CD4-positive, CD25-positive, alpha-beta regulatory T cell (primary cell): Measurements from ENCODE around the gene TKFC. TPM values are rescaled to one million over a fixed set of nuclear protein-coding genes. Genes with fewer than 3 reads are reported as not detected.

Source experiments
- ATAC-seq, 2 donors: fragments of 150-1000 bp; cut with Tn5 transposase; one replicate each; pipeline ENCODE4 v1.10.0; 2021; ENCODE audit warnings: low read depth in 2 of 2, moderate number of reproducible peaks in 2 of 2, moderate library complexity in 1 of 2
- DNase-seq, 3 donors: peaks; one replicate each; pipeline versions ENCODE4 v3.0.0 to v3.0.0-alpha.2; 2012 to 2022; ENCODE audit warnings: mixed read lengths in 1 of 3
- H3K27ac ChIP-seq: one replicate; pipeline ENCODE4 v1.7.0; 2013; ENCODE audit warnings: mild to moderate bottlenecking, low read length; ENCODE audit not compliant: insufficient read depth, poor library complexity, severe bottlenecking
- H3K27me3 ChIP-seq: one replicate; pipeline ENCODE4 v1.7.0; 2013; ENCODE audit warnings: low read length; ENCODE audit not compliant: control insufficient read depth, insufficient read depth
- H3K36me3 ChIP-seq: one replicate; pipeline ENCODE4 v1.7.0; 2013; ENCODE audit warnings: mild to moderate bottlenecking, low read length, moderate library complexity; ENCODE audit not compliant: control insufficient read depth, insufficient read depth
- H3K4me1 ChIP-seq: 2 replicates; pipeline ENCODE4 v1.7.0; 2013; ENCODE audit warnings: mild to moderate bottlenecking, low read length; ENCODE audit not compliant: insufficient read depth, control insufficient read depth, poor library complexity, severe bottlenecking
- H3K4me3 ChIP-seq: one replicate; pipeline ENCODE4 v1.7.0; 2013; ENCODE audit warnings: low read depth, mild to moderate bottlenecking, low read length, moderate library complexity
- H3K9me3 ChIP-seq, 2 experiments: 1 replicate in 1 of 2; 2 replicates in 1 of 2; pipeline ENCODE4 v1.7.0; 2013; ENCODE audit warnings: low read length in 2 of 2, mild to moderate bottlenecking in 1 of 2, moderate library complexity in 1 of 2; ENCODE audit not compliant: control insufficient read depth in 2 of 2
- H3K27ac Mint-ChIP-seq, 3 donors: one replicate each; pipeline ENCODE4 v1.8.0; 2020 to 2022; ENCODE audit warnings: mild to moderate bottlenecking in 3 of 3, mixed read lengths in 3 of 3, moderate library complexity in 2 of 3
- H3K27me3 Mint-ChIP-seq: one replicate; pipeline ENCODE4 v1.8.0; 2022; ENCODE audit warnings: mild to moderate bottlenecking, mixed read lengths
- H3K36me3 Mint-ChIP-seq: one replicate; pipeline ENCODE4 v1.8.0; 2020; ENCODE audit warnings: mixed read lengths
- H3K4me1 Mint-ChIP-seq, 4 donors: one replicate each; pipeline ENCODE4 v1.8.0; 2020 to 2022; ENCODE audit warnings: mixed read lengths in 4 of 4, mild to moderate bottlenecking in 1 of 4
- H3K4me3 Mint-ChIP-seq, 4 donors: one replicate each; pipeline ENCODE4 v1.8.0; 2020 to 2022; ENCODE audit warnings: mild to moderate bottlenecking in 4 of 4, mixed read lengths in 4 of 4, moderate library complexity in 3 of 4
- H3K9me3 Mint-ChIP-seq, 7 donors: one replicate each; pipeline ENCODE4 v1.8.0; 2020 to 2022; ENCODE audit warnings: mixed read lengths in 7 of 7, mild to moderate bottlenecking in 3 of 7, moderate library complexity in 2 of 7
- polyA plus RNA-seq, 4 donors: library from polyadenylated mRNA; unstranded; fragments of 300-500 nt; fragmentation: Illumina TruSeq; gene quantifications; one replicate each; pipeline ENCODE4 v1.2.3, GENCODE V29; 2021
- total RNA-seq: library from RNA; stranded (reverse); gene quantifications from one replicate; pipeline ENCODE4 v1.2.3, GENCODE V29; 2022

Gene TKFC
- total and polyA plus RNA-seq, 5 donors from 2014 or later, result 29.2 to 33.2 (median 31.3) TPM

DNA sequence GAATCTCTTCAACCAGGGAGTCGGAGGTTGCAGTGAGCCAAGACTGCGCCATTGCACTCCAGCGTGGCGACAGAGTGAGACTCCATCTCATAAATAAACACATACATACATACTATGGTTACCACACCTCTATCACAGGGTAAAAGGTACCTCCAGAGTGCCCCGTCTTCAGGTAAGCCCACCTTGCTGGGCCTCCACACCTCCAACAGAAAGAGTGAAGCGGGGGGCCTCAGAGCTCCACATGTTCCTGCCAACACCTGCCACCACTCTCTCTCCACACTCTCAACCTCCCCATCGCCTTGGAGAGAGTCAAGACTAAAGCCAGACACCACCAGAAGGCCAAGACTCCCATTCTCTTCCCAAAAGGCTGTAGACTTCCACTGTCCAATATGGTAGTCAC is 27.6 kb upstream of the TKFC start:
- peaks cover 98% of the 10 kb centered on the region for H3K36me3 ChIP-seq
- Mint-ChIP-seq H3K9me3 (no peaks in the 10 kb centered on the region), H3K27me3 (no peaks in the 10 kb centered on the region), H3K27ac (peak overlapping the region in 1 of 3 donors; percentile 50), H3K4me3 (no peak overlapping the region), H3K4me1 (no peaks in the 10 kb centered on the region), H3K36me3 (peaks cover 31% of the 10 kb centered on the region)
- H3K4me3 ChIP-seq, result no peak overlapping the region
- ATAC-seq (no peak), DNase-seq (no peak)
- H3K9me3 ChIP-seq, result no peaks in the 10 kb centered on the region
- no peaks in the 10 kb centered on the region for H3K4me1 ChIP-seq
- no peak overlapping the region for H3K27ac ChIP-seq
- H3K27me3 ChIP-seq, result no peaks in the 10 kb centered on the region

DNA sequence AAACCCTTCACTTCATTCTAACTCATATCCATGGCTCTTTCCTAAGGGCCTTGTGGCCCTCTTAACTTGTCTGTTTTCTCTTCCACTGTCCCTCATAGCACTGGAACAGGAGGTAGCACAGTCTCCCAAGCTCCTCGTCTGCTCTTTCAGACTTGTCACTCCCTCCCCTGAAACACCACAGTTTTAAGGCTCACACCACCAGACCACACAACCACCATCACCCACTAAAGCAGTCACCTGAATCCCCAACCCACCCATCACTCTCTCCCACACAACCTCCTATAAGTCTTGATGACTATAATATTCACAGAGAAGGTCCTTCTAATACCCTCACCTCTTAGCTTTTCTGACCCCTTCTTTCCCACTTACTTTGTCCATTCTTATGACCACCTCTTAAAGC is 26.8 kb upstream of the TKFC start:
- H3K27ac ChIP-seq, result no peak overlapping the region
- H3K27me3 ChIP-seq, result no peaks in the 10 kb centered on the region
- Mint-ChIP-seq H3K36me3 (peaks cover 31% of the 10 kb centered on the region), H3K27me3 (no peaks in the 10 kb centered on the region), H3K4me3 (no peak overlapping the region), H3K4me1 (no peaks in the 10 kb centered on the region), H3K27ac (no peak overlapping the region), H3K9me3 (no peaks in the 10 kb centered on the region)
- H3K4me1 ChIP-seq, result no peaks in the 10 kb centered on the region
- peaks cover 98% of the 10 kb centered on the region for H3K36me3 ChIP-seq
- no peak for DNase-seq
- no peaks in the 10 kb centered on the region for H3K9me3 ChIP-seq
- no peak for ATAC-seq
- H3K4me3 ChIP-seq, result no peak overlapping the region

- no peaks in the 10 kb centered on the region for H3K9me3 ChIP-seq
- H3K36me3 ChIP-seq, result peaks cover 98% of the 10 kb centered on the region
- Mint-ChIP-seq H3K4me1 (no peaks in the 10 kb centered on the region), H3K36me3 (peaks cover 26% of the 10 kb centered on the region), H3K4me3 (no peak overlapping the region), H3K9me3 (no peaks in the 10 kb centered on the region), H3K27me3 (no peaks in the 10 kb centered on the region), H3K27ac (no peak overlapping the region)
- H3K27ac ChIP-seq, result no peak overlapping the region
- no peaks in the 10 kb centered on the region for H3K4me1 ChIP-seq
- DNase-seq, result no peak
- no peak overlapping the region for H3K4me3 ChIP-seq
- no peaks in the 10 kb centered on the region for H3K27me3 ChIP-seq
- ATAC-seq, result no peak
Observed at GRCh38 chr11:61307354-61307753, 25.7 kb upstream of the TKFC start.

- no peak for DNase-seq
- Mint-ChIP-seq H3K36me3 (peaks cover 30% of the 10 kb centered on the region), H3K27ac (no peak overlapping the region), H3K4me1 (no peaks in the 10 kb centered on the region), H3K4me3 (no peak overlapping the region), H3K27me3 (no peaks in the 10 kb centered on the region), H3K9me3 (no peaks in the 10 kb centered on the region)
- Histone ChIP-seq H3K4me1 (no peaks in the 10 kb centered on the region), H3K36me3 (peaks cover 98% of the 10 kb centered on the region), H3K9me3 (no peaks in the 10 kb centered on the region), H3K27ac (no peak overlapping the region), H3K4me3 (no peak overlapping the region), H3K27me3 (no peaks in the 10 kb centered on the region)
- ATAC-seq, result no peak
Observed at GRCh38 chr11:61309141-61309540, 23.9 kb upstream of the TKFC start.

- no peak overlapping the region for H3K27ac Mint-ChIP-seq
Observed at GRCh38 chr11:61309739-61310138, 23.3 kb upstream of the TKFC start.

GRCh38 chr11:61310749-61311148 is 22.3 kb upstream of the TKFC start:
- H3K27ac Mint-ChIP-seq, result no peak overlapping the region
- H3K36me3 ChIP-seq, result peaks cover 96% of the 10 kb centered on the region

More at GRCh38 chr11:61309739-61310138, 23.3 kb upstream of the TKFC start:
- Histone ChIP-seq H3K27me3 (no peaks in the 10 kb centered on the region), H3K36me3 (peaks cover 99% of the 10 kb centered on the region), H3K4me3 (no peak overlapping the region), H3K27ac (no peak overlapping the region), H3K4me1 (no peaks in the 10 kb centered on the region), H3K9me3 (no peaks in the 10 kb centered on the region)
- Mint-ChIP-seq H3K4me3 (no peak overlapping the region), H3K27me3 (no peaks in the 10 kb centered on the region), H3K4me1 (no peaks in the 10 kb centered on the region), H3K36me3 (peaks cover 32% of the 10 kb centered on the region), H3K9me3 (no peaks in the 10 kb centered on the region)
- no peak for DNase-seq
- ATAC-seq, result no peak

GRCh38 chr11:61315260-61315659 is 17.8 kb upstream of the TKFC start:
- no peaks in the 10 kb centered on the region for H3K4me1 Mint-ChIP-seq

More at GRCh38 chr11:61310749-61311148, 22.3 kb upstream of the TKFC start:
- H3K4me3 ChIP-seq, result no peak overlapping the region
- Mint-ChIP-seq H3K36me3 (peaks cover 36% of the 10 kb centered on the region), H3K4me3 (no peak overlapping the region), H3K27me3 (no peaks in the 10 kb centered on the region), H3K4me1 (no peaks in the 10 kb centered on the region), H3K9me3 (no peaks in the 10 kb centered on the region)
- no peak overlapping the region for H3K27ac ChIP-seq
- ATAC-seq (no peak), DNase-seq (no peak)
- H3K27me3 ChIP-seq, result no peaks in the 10 kb centered on the region
- H3K4me1 ChIP-seq, result no peaks in the 10 kb centered on the region
- no peaks in the 10 kb centered on the region for H3K9me3 ChIP-seq

GRCh38 chr11:61325649-61326414 is 7.2 kb upstream of the TKFC start:
- Mint-ChIP-seq H3K36me3 (peaks cover 59% of the 10 kb centered on the region), H3K9me3 (no peaks in the 10 kb centered on the region), H3K27me3 (no peaks in the 10 kb centered on the region), H3K27ac (no peak overlapping the region), H3K4me3 (no peak overlapping the region), H3K4me1 (peaks cover 22 to 33% (median 27%) of the 10 kb centered on the region in 4 donors)
- ATAC-seq (no peak), DNase-seq (no peak)
- peaks cover 90% of the 10 kb centered on the region for H3K36me3 ChIP-seq
- no peaks in the 10 kb centered on the region for H3K27me3 ChIP-seq
- H3K4me1 ChIP-seq, result no peaks in the 10 kb centered on the region
- no peaks in the 10 kb centered on the region for H3K9me3 ChIP-seq
- no peak overlapping the region for H3K4me3 ChIP-seq
- no peak overlapping the region for H3K27ac ChIP-seq

More at GRCh38 chr11:61315260-61315659, 17.8 kb upstream of the TKFC start:
- DNase-seq (no peak), ATAC-seq (no peak)
- Mint-ChIP-seq H3K4me3 (no peak overlapping the region), H3K27me3 (no peaks in the 10 kb centered on the region), H3K36me3 (peaks cover 38% of the 10 kb centered on the region), H3K9me3 (no peaks in the 10 kb centered on the region), H3K27ac (no peak overlapping the region)
- H3K27ac ChIP-seq, result no peak overlapping the region
- no peaks in the 10 kb centered on the region for H3K27me3 ChIP-seq
- H3K4me3 ChIP-seq, result no peak overlapping the region
- no peaks in the 10 kb centered on the region for H3K9me3 ChIP-seq
- no peaks in the 10 kb centered on the region for H3K4me1 ChIP-seq
- peaks cover 83% of the 10 kb centered on the region for H3K36me3 ChIP-seq
